Stimulated activated naive B cell treated with anti-CD40 and anti-IgM and Interleukin-4, amounts not matched to agents 10 μg/mL and 1 μg/mL and 100 μg/mL, for 72 hours (primary cell): Measurements from ENCODE around the gene THAP6.

Experiments
- ATAC-seq, 2 donors: fragments of 150-1000 bp; cut with Tn5 transposase; replicated peaks; 2 replicates each; pipeline ENCODE4 v1.10.0; 2021; ENCODE audit warnings: moderate library complexity in 1 of 2
- DNase-seq: peaks from one replicate; pipeline ENCODE4 v3.0.0; 2021
- H3K27ac Mint-ChIP-seq: one replicate; pipeline ENCODE4 v1.8.0; 2022; ENCODE audit warnings: mild to moderate bottlenecking, mixed read lengths
- H3K27me3 Mint-ChIP-seq, 2 donors: one replicate each; pipeline ENCODE4 v1.8.0; 2022; ENCODE audit warnings: mixed read lengths in 2 of 2
- H3K36me3 Mint-ChIP-seq, 2 donors: one replicate each; pipeline ENCODE4 v1.8.0; 2022; ENCODE audit warnings: mixed read lengths in 2 of 2, mild to moderate bottlenecking in 1 of 2
- H3K4me1 Mint-ChIP-seq, 2 donors: one replicate each; pipeline ENCODE4 v1.8.0; 2022; ENCODE audit warnings: mixed read lengths in 2 of 2, mild to moderate bottlenecking in 1 of 2
- H3K4me3 Mint-ChIP-seq, 2 donors: one replicate each; pipeline ENCODE4 v1.8.0; 2022; ENCODE audit warnings: mild to moderate bottlenecking in 2 of 2, mixed read lengths in 2 of 2, moderate library complexity in 1 of 2
- H3K9me3 Mint-ChIP-seq, 2 donors: one replicate each; pipeline ENCODE4 v1.8.0; 2022; ENCODE audit warnings: mixed read lengths in 2 of 2, mild to moderate bottlenecking in 1 of 2

THAP6 gene, protein sequence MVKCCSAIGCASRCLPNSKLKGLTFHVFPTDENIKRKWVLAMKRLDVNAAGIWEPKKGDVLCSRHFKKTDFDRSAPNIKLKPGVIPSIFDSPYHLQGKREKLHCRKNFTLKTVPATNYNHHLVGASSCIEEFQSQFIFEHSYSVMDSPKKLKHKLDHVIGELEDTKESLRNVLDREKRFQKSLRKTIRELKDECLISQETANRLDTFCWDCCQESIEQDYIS

DNA sequence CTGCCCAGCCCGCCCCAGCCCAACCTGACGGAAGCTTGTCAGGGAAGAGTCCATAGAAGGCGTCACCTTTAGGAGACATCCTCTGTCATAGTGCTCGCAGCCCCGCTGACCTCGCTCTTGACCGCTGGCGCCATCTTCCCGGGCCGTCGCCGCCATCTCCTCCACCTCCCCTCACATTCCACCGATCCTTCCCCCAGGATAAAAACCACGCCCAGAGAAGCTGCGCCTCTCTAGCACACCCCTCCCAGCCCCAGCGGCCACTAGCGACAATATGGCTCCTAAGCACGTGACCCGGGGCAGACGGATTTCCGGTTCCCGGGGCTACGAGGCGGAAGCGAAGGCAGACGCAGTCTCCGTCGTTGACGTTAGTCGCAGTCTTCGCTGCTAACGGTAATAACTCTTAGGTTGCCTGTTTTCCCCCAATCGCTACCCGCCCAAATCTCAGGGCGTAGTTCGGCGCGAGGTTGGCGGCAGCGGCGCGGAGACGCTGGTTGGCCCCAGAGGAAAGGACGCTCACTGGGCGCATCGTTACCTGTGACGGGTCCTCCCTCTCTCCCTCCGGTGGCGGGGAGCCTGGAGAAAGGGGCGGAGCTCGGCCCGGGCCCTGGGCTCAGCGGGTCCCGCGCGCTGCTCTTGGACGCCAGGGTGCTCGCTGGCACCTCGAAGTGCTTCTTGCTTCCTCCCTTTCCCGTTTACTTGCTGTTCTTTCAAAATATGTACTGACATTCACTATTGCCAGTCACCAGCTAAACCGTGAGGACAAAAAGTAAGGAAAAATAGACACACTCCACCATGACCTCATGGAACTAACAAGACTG lies at the start of gene THAP6, which contains the start of gene RCHY1:
THAP6 (plus strand) TSS at position 343 of the 818 bp plus-strand sequence. CDS start 980 bp downstream, outside the sequence.
RCHY1 (minus strand) TSS at position 273 of the 818 bp plus-strand sequence; CDS start at position 156, 117 bp downstream.
- peaks cover 4 to 7% of the 10 kb centered on the region in 2 donors for H3K9me3 Mint-ChIP-seq
- H3K27me3 Mint-ChIP-seq, result no peaks in the 10 kb centered on the region
- DNase-seq (peak; percentile 92), ATAC-seq (peak; percentile 94 to 95)
- H3K36me3 Mint-ChIP-seq, result peaks cover 20 to 35% of the 10 kb centered on the region in 2 donors
- H3K4me3 Mint-ChIP-seq, result peak within 1 kb of the TSS in 1 of 2 donors; percentile 91
- H3K4me1 Mint-ChIP-seq, result peaks cover 12 to 21% of the 10 kb centered on the region in 2 donors
- peak within 1 kb of the TSS; percentile 95 for H3K27ac Mint-ChIP-seq

DNA sequence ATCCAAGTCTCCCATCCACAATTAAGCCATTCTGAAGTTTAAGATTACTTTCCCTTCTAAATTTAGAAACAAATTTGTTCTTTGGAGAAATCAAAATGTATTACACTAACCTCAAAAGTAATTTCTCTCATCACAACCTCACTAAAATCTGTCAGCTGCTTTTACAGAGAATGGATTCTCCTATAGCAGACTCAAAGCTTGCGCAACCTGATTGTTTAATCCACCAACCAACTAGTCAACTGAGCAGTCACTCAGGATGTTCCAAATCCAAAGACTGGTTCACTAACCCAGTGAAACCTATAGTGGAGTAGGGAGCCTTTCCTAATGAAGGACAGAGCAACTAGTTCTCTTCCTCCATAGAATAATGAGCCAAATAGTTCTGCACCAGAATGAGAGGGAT lies 44.4 kb upstream of the THAP6 start:
- Mint-ChIP-seq H3K4me1 (no peaks in the 10 kb centered on the region), H3K27ac (no peak overlapping the region), H3K4me3 (no peak overlapping the region)

DNA sequence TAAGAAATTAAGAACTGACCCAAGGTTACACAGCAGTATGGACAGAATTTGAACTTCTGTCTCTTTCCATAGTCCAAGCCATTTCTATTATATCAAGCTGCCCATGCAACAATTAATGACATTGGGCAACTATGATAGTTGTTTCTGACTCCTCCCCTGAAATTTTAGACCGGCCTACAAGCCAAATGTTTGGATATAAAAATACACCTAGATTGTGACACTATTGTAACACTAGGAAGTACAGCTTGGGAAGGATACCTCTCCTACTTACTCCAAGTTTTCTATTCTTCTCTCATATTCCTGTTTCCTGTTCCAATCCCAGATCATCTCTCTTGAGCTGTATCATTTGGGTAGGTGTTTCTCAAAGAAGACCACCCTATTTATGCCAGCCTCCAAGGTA lies 43.5 kb upstream of the THAP6 start:
- no peaks in the 10 kb centered on the region for H3K9me3 Mint-ChIP-seq
- H3K36me3 Mint-ChIP-seq, result peaks cover 10 to 25% of the 10 kb centered on the region in 2 donors
- no peaks in the 10 kb centered on the region for H3K4me1 Mint-ChIP-seq
- H3K27ac Mint-ChIP-seq, result no peak overlapping the region
- ATAC-seq (no peak), DNase-seq (no peak)
- H3K27me3 Mint-ChIP-seq, result no peaks in the 10 kb centered on the region
- H3K4me3 Mint-ChIP-seq, result no peak overlapping the region

More for the DNA sequence above, 44.4 kb upstream of the THAP6 start:
- no peak for ATAC-seq
- H3K9me3 Mint-ChIP-seq, result no peaks in the 10 kb centered on the region
- peaks cover 10 to 20% of the 10 kb centered on the region in 2 donors for H3K36me3 Mint-ChIP-seq
- H3K27me3 Mint-ChIP-seq, result peaks cover 0 to 5% of the 10 kb centered on the region in 2 donors
- no peak for DNase-seq

DNA sequence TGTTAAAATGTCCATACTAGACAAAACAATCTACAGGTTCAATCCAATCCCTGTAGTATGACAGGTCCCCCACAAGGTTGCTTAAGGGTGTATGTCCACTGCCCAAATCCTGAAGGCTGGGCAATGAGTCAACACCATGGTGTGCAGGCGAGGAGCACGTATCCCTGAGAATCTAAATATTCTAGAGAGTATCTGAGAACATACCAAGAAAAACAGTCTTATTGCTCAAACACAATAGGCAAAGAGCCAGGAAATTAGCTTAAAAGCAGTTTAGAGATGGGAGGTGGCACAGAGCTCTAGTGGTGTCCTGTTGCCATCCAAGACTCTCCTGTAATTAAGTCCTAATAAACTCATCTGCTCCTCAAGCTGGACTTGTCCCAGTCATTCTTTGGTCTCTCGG lies 37.1 kb upstream of the THAP6 start:
- Mint-ChIP-seq H3K36me3 (peaks cover 51 to 73% of the 10 kb centered on the region in 2 donors), H3K9me3 (peaks cover 4 to 6% of the 10 kb centered on the region in 2 donors), H3K27ac (no peak overlapping the region), H3K27me3 (no peaks in the 10 kb centered on the region), H3K4me3 (no peak overlapping the region), H3K4me1 (no peaks in the 10 kb centered on the region)
- DNase-seq (no peak), ATAC-seq (no peak)

DNA sequence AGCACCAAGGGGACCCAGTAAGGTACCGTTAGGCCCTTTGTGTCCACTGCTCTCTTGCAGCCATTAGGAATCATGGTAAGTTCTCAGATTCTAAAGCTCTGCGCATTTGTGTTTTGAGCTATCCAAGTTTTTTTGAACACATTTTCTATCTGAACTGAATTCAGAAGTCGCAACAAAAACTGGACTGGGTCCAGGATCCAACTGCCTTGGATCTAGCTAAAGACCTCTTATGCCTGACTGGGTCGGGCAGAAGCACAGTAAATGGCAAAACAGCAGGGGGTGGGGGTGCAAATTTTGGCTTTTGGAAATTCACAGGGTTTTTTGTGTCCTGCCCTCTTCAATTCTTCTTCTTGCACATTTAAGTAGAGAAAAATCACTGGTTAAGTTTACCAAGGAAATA lies 30.1 kb upstream of the THAP6 start:
- Mint-ChIP-seq H3K36me3 (peaks cover 19 to 29% of the 10 kb centered on the region in 2 donors), H3K9me3 (no peaks in the 10 kb centered on the region), H3K4me1 (no peaks in the 10 kb centered on the region), H3K27ac (peak overlapping the region; percentile 3), H3K4me3 (no peak overlapping the region), H3K27me3 (no peaks in the 10 kb centered on the region)
- ATAC-seq, result no peak
- DNase-seq, result no peak

DNA sequence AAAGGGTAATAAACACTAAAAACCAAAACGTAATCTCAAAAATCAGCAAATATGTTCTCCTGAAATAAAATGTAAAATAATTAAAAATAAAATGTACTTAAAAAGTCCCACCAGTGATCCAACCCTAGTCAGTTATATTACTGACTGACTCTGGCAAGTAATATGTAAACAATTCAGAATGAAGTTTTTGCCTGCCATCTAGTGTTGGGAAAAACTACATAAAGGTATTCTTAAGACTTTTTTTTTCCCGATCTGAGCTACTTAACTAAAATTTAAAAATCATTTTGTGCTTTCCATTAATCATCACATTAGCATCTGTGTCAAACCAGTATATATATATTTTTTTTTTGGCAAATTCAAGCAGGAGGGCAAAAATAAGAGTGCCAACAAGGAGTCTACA lies 24.1 kb upstream of the THAP6 start:
- DNase-seq, result no peak
- Mint-ChIP-seq H3K4me3 (no peak overlapping the region), H3K9me3 (no peaks in the 10 kb centered on the region), H3K4me1 (peaks cover 0 to 2% of the 10 kb centered on the region in 2 donors), H3K27ac (no peak overlapping the region), H3K27me3 (no peaks in the 10 kb centered on the region), H3K36me3 (peaks cover 4 to 10% of the 10 kb centered on the region in 2 donors)
- ATAC-seq, result no peak

DNA sequence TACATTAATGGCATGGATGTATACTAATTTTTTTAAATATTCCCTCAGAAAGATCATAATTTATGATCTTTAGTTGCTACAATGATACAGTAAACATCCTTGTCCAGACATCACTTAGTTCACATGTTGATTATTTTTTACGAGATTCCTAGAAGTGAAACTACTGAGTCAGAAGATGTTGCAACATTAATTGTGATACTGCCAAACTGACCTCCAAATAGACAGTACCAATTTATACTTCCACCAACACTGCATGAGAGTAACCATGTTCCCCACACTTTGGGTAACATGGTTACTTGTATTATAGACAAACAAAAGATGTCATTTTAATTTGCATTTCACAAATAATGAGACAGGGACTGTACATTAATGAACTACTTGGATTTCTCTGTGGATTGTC lies 19.7 kb upstream of the THAP6 start:
- Mint-ChIP-seq H3K27me3 (no peaks in the 10 kb centered on the region), H3K27ac (no peak overlapping the region), H3K36me3 (peaks cover 36 to 46% of the 10 kb centered on the region in 2 donors), H3K4me3 (no peak overlapping the region), H3K4me1 (peaks cover 3 to 6% of the 10 kb centered on the region in 2 donors), H3K9me3 (peaks cover 5 to 7% of the 10 kb centered on the region in 2 donors)
- ATAC-seq (no peak), DNase-seq (no peak)

DNA sequence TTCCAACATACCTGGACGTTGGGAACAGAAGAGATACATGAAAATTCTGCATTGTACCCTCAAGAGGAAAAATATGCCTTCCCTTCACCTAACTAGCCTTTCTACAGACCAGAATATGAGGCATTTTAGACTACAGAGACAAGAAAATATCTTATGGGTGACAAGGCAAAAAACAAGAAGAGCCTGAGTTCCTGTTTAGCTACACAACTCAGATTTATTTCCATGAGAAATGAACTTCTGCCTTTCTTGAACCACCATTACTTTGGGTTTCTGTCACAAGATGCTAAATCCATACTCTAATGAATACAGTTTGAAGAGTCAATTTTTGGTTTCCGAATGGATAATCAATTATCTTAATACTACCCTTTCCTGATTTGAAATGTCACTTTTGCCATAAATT lies 18.8 kb upstream of the THAP6 start:
- Mint-ChIP-seq H3K4me3 (no peak overlapping the region), H3K9me3 (peaks cover 5 to 7% of the 10 kb centered on the region in 2 donors), H3K27ac (no peak overlapping the region), H3K4me1 (peaks cover 3 to 6% of the 10 kb centered on the region in 2 donors), H3K27me3 (no peaks in the 10 kb centered on the region), H3K36me3 (peaks cover 41 to 52% of the 10 kb centered on the region in 2 donors)
- ATAC-seq (no peak), DNase-seq (no peak)

DNA sequence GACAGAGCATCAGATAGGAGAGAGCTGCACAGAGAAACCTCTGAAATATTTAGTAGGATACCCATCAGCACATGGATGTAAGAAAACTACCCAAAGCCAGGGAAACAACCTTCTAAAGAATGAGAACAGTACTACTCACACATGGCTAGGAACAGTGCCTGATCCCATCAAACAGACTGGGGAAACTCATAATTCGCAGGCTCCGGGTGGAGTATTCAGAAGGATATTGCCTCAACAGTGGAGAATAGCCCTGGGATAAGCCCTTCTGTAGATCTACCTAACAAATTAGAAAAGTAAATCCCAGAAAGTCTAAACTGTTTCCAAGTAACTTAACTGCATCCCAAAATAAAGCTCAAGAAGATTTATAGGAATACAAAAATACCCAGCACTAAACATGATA lies 17.9 kb upstream of the THAP6 start:
- Mint-ChIP-seq H3K9me3 (peaks cover 5 to 7% of the 10 kb centered on the region in 2 donors), H3K36me3 (peaks cover 37 to 50% of the 10 kb centered on the region in 2 donors), H3K27me3 (no peaks in the 10 kb centered on the region), H3K4me1 (peaks cover 3 to 6% of the 10 kb centered on the region in 2 donors), H3K4me3 (no peak overlapping the region), H3K27ac (no peak overlapping the region)
- DNase-seq, result no peak
- no peak for ATAC-seq

DNA sequence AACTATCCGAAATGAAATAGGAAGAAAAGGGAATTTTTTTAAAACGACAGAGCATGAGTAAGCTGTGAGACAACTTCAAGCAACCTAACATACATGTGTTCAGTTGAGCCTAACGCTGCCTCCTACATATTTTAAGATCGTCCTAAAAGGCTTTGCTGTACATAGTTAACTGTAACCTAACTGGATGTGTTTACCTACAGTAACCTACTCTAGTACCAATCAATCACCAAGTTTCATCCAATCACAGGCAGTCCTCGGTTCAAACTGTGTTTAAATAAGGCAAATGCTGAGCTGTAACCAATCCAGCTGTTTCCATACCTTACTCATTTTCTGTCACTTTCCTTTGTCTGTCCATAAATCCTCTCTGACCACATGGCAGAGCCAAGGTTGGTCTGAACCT lies 17.1 kb upstream of the THAP6 start:
- ATAC-seq (no peak), DNase-seq (no peak)
- no peak overlapping the region for H3K27ac Mint-ChIP-seq
- no peak overlapping the region for H3K4me3 Mint-ChIP-seq
- peaks cover 5 to 7% of the 10 kb centered on the region in 2 donors for H3K9me3 Mint-ChIP-seq
- peaks cover 36 to 48% of the 10 kb centered on the region in 2 donors for H3K36me3 Mint-ChIP-seq
- H3K4me1 Mint-ChIP-seq, result peaks cover 3 to 6% of the 10 kb centered on the region in 2 donors
- H3K27me3 Mint-ChIP-seq, result no peaks in the 10 kb centered on the region

DNA sequence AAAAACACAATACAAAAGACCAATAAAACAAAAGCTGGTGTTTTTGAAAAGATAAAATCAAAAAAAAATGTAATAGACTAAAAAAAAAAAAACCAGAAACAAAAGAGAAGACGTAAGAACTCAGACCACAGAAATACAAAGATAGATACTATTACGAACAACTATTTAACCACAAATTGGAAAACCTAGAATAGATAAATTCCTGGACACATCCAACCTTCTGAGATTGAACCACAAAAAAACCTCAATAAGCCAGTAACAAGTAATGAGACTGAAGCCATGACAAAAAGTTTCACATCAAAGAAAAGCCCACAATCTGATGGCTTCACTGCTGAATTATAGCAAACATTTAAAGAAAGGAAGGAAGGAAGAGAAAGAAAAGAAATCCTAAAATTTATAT lies 16.2 kb upstream of the THAP6 start:
- H3K27me3 Mint-ChIP-seq, result no peaks in the 10 kb centered on the region
- DNase-seq (no peak), ATAC-seq (no peak)
- H3K36me3 Mint-ChIP-seq, result peaks cover 36 to 51% of the 10 kb centered on the region in 2 donors
- H3K27ac Mint-ChIP-seq, result no peak overlapping the region
- H3K4me1 Mint-ChIP-seq, result peaks cover 2 to 6% of the 10 kb centered on the region in 2 donors
- no peak overlapping the region for H3K4me3 Mint-ChIP-seq
- peaks cover 5 to 7% of the 10 kb centered on the region in 2 donors for H3K9me3 Mint-ChIP-seq

DNA sequence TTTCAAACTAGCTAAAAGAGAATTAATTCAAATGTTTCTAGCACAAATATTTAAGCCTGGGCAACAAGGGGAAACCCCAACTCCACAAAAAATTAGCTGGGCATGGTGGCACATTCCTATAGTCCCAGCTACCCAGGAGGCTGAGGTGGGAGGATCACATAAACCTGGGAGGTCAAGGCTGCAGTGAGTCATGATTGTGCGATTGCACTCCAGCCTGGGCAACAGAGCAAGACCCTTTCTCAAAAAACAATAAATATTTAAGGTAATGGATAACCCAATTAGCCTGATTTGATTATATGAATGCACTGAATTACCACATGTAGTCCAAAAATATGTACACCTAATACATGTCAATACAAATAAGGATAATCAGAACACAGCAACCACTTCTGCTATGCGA lies 14.4 kb upstream of the THAP6 start:
- H3K27me3 Mint-ChIP-seq, result no peaks in the 10 kb centered on the region
- peaks cover 5 to 7% of the 10 kb centered on the region in 2 donors for H3K9me3 Mint-ChIP-seq
- no peak overlapping the region for H3K4me3 Mint-ChIP-seq
- peaks cover 2 to 6% of the 10 kb centered on the region in 2 donors for H3K4me1 Mint-ChIP-seq
- H3K27ac Mint-ChIP-seq, result no peak overlapping the region
- H3K36me3 Mint-ChIP-seq, result peaks cover 36 to 51% of the 10 kb centered on the region in 2 donors
- no peak for ATAC-seq
- no peak for DNase-seq

DNA sequence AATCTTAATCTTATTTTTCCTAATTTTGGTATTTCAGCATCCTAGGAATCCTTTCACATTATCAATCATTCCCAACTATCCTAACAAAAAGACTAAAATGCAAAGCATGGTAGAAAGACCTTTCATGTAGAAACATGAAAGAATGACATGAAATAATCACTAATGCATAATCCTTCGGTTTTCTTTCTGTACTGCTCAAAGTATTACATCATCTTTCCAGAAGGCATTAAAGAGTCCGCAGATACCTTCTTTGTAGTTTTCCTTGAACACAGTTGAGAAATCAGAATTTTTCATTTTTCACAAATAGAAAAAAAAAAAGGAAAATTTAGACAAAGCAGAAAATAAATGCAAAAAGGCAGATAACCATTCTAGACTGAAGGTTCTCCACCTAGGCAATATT lies 11.6 kb upstream of the THAP6 start:
- ATAC-seq (no peak), DNase-seq (no peak)
- Mint-ChIP-seq H3K4me1 (peaks cover 2 to 6% of the 10 kb centered on the region in 2 donors), H3K4me3 (no peak overlapping the region), H3K9me3 (peaks cover 5 to 7% of the 10 kb centered on the region in 2 donors), H3K36me3 (peaks cover 41 to 53% of the 10 kb centered on the region in 2 donors), H3K27me3 (no peaks in the 10 kb centered on the region), H3K27ac (no peak overlapping the region)

DNA sequence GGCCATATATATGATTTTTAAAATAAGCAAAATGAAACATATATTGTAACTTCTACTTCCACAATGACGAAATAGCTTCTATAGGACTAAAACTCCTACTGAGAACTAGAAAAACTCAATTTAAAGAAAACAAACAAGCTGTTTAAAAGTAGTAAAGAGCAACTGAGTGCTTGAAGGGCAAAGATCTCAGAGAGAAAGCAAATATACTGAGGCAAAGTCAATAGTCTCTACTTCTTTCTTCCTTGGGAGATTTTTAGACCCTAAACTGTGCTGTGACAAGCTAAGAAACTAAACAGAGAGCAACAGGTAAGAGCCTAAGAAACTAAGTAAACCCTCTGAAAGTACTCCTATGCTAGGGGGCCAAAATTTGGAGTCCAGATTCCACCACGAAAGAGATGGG lies 8.6 kb upstream of the THAP6 start:
- ATAC-seq (no peak), DNase-seq (no peak)
- peaks cover 4 to 7% of the 10 kb centered on the region in 2 donors for H3K9me3 Mint-ChIP-seq
- H3K36me3 Mint-ChIP-seq, result peaks cover 31 to 41% of the 10 kb centered on the region in 2 donors
- no peaks in the 10 kb centered on the region for H3K27me3 Mint-ChIP-seq
- no peak overlapping the region for H3K4me3 Mint-ChIP-seq
- peak overlapping the region; percentile 47 for H3K27ac Mint-ChIP-seq
- H3K4me1 Mint-ChIP-seq, result peaks cover 8 to 19% of the 10 kb centered on the region in 2 donors
